ENCODE results near the gene NUDT1.

Gene NUDT1

DNA sequence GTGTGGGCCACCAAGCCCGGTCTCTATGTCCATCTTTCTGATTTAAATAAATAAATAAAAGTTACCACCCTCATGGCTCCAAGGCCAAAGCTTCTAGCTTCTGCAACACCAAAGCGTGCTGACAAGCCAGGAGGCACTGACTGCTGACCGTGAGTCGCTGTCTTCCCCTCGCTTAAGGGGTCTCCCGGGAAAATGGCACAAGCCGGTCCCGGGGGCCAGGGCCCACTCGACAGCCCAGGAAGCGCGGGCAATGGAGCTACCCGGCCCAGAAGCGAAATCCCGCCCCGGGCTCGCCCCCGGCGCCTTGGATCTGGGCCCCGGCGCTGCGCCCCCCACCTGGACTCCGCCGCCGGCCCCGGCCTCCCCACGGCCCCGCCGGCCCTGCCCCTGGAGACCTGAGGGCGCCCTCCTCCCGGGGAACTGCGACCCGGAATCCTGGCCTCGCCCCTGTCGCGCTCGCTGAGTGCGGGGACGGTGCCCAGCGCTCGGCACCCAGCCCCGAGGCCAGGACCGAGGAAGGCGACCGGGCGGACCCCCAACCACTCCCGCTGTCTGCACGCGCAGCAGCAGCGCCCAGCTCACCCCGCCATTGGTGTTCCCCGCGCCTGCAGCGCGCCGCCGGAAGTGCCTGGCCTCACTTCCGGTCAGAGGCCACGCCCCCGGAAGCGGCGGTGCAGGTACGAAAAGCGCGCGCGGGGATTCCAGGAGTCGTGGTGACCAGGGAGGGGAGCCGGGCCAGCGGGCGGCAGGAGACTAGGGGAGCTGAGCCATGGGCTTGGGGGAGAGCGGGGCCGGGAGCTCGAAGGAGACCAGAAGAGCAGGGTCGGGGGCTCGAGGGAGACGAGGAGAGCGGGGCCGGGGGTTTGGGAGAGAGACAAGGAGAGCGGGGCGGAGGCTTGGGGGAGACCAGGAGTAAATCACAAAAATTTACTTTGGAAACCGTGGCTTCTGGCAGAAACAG is at the start of gene NUDT1, which contains the start of gene MRM2:
NUDT1 (plus strand) TSS at position 647 of the 961 bp plus-strand sequence. CDS start 2,349 bp downstream, outside the sequence.
MRM2 (minus strand) TSS at position 626 of the 961 bp plus-strand sequence; CDS start at position 590, 36 bp downstream.
- peak; percentile 93 for DNase-seq

DNA sequence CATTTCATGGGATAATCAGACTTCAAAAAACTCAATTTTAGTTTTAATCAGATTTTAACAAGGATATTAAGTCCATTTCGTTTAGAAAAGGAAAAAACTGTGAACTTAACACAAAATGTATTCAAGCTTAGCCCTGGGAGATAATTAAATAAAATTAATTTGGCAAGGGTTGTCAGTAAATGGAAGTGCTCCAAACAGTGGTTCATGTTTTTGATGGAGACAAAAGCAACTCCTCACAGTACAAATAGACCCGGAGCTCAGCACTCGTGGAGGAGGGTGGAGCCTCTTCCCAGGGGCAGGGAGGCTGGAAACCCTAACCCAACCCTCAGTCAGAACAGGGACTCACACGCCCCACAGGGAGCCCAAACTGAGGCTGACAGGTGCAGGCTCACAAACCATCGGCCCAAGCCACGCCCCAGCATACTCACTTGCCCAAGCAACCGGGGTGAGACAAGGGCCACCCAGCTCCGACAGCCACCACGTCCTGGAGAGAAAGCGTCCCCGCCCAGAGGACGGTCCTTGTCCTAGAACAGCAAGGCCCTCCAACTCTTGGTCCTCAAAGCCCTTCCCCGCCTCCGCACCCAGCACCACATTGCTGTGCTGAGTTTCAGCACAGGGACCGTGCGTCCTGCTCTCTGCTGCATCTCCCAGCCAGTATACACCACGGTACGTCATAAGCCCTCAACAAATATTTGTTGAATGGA is 49.0 kb upstream of the NUDT1 start:
- no peak for DNase-seq

DNA sequence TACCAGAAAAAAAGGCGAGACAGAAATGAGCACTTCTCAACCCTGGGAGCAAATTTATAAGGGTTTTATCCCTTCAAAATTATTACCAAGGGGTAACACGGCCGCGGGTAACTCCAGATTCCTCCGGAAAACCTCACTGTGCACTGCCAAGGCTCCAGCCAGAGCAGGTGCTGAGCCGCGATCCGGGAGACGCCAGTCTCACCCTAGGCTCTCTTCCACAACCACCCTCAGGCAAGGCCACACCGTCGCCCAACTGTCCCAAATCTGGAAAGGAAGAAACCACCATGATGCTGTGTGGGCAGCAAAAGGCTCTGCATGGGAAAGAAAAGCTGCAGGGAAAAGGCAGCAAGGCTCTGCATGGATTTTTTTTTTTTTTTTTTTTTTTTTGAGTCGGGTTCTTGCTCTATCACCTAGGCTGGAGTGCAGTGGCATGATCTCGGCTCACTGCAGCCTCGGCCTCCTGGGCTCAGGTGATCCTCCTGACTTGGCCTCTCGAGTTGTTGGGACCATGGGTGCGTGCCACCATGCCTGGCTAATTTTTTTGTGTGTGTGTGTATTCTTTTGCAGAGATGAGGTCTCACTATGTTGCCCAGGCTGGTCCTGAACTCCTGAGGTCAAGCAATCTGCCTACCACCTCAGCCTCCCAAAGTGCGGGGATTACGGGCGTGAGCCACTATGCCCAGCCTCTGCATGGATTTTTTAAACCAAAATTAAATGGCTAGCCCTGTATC is 48.3 kb upstream of the NUDT1 start:
- no peak for DNase-seq

DNA sequence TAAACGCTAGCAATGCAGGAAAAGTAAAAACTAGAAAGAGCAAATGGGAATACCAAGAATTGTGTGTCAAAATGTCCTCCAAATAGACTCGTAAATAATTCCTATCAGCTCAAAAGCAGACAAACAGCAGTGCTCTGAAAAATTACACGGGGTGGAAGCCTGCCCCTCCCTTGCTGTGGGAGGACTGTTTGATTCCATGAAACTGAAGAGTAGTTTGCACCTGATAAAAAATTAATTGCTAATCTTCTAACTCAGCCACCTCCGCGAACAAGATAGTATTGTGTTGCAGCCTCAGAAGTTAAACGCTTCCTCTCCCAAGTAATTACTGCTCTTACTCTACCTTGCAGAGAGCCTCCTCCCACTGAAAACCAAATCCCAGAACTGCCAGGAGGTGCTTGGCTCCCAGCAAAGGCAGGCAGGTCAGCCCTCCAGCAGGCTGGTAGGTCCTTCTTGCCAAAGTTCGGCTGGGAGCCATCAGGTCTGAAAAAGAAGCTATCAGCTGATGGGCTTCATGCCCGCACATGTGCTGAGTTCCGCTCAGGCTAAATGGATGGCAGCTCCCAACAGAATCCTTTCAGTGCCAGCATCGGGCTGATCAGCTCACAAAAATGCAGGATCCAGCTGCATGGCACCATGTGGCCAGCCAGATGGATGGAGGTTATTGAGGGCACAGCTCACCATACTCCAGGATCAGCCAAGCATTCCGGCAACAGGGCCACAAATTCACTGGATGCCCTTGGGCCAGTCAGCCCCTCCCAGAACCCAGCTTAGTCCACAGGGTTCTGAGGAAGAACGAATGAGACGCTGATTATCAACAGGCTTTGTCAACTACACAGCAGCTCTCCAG is 46.4 kb upstream of the NUDT1 start:
- no peak for DNase-seq

DNA sequence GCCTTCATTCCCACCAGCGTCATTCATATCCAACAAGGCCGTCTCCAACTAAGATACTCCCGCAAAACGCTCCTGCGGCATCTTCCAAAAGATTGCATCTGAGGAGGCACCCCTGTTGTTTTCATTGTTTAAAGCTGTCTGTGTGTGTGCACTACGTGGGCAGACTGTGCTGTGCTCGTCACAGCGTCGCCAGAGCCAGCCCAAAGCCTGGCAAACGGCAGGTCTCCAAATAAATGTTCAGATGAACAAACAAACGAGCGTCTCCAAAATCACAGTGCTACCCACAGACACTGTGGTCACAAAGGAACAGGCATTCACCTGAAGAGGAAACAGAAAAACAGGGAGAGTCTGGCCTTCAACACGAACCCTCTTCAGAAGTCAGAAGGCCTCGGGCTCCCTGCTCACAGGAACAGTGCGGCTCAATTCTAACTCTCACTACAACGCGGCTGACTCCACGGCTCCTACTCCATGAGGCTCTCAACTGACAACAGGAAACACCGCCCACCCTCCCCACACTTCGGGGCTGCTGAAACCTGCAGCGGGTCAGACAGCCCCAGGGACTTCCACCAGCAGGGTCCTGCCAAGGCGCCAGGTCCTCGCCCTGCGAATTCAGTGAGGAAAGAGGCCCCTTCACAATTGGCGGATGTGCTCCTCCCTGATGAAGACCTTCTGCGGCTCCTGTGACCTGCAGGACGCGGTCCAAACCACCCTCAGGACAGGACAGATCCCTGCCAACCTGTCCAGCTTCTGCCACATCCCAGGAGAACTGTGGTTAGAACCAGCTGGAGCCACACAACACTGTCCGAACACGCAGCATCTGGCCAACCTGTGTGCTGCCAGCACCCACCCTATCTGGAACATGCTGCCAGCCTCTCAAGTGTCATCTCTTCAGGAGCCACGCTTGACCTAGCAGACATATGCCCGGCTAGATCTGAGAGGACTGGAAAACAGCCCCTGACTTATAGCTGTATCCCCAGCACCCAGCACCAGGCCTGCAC is 45.3 kb upstream of the NUDT1 start:
- no peak for DNase-seq

DNA sequence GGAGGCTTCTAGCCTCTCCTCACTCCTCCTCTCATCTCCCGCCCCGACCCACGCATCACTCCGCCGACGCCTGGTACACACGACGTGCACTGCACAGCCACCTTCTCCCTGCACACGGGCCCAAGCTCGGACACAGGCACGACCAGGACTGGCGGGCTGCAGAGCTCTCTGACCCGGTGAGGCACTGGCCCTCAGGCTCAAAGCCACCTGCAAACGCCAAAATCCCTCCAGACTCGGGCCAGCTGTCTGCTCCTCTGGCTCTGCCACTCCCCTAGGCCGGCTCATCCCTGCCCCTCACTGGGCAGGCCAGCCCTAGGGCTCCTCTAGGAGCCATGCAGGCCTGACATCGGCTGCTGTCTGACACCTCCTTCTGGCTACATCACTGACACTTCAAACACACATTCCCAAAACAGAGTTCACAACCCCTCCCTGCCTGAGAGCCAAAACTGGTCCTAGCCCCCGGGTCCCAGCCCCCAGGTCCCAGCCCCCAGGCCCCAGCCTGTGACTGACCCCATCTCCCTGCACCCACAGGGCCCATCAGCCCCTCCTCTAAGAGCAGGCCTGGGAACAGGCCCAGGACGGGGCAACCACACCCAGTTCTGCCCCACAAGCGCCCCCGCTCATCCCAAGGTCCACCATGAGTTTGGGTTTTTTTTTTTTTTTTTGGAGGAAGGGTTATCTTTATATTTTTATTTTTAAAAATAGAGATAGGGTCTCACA is 44.4 kb upstream of the NUDT1 start:
- DNase-seq: no peak

DNA sequence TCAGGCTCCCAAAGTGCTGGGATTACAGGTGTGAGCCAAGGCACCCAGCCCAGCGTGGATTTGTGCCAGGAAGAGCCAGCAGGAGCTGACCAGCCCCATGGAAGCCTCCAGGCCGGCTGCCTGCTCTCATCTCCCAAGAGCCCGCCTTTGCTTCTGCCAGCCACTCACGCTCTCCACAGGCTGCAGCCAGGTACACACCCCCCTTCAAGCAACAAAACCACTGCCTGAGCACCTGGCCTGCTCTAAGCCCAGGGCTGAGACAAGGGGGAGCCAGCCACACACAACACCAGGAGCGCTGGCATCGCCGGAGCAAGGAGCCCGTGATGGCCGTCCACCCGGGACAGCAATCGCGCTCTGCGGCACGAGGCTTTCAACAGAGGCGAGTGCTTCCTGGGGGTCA is 43.8 kb upstream of the NUDT1 start:
- no peak for DNase-seq

DNA sequence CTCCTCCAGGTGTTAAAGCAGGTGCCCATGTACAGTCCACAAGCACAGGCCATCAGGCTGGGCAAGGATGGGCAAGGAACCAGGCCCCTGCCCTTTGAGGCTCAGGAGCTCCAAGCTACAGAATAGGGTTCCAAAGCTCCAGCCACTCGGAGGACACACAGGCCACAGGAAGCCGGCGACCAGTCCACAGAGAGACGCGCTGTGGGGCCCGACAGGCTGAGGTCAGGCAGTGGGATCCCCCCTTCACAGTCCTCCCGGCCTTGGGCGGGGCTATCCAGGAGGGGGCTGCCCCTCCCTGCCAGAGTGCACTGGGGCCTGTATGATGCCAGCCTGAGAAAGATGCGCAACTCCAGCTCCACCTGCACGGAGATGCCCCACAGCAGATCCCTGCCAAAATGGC is 43.3 kb upstream of the NUDT1 start:
- no peak for DNase-seq

DNA sequence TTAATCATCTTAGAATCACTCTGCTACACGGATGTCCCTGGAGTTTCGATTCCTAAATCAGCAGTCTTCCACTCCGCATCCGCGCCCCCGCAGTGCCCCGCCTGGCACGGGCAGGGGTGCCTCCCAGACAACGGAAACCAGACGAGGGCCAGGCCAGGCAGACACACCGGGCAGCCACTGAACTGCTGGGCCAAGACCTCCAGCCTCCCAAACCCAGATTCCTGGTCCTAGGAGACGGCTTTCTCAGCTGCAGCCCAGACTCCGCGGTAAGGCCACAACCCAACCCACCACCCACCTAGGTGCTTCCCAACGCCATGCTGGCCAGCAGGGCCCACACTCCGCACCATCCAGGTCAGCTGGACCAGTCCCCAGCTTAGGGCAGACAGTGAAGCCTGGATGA is 42.5 kb upstream of the NUDT1 start:
- DNase-seq: no peak

DNA sequence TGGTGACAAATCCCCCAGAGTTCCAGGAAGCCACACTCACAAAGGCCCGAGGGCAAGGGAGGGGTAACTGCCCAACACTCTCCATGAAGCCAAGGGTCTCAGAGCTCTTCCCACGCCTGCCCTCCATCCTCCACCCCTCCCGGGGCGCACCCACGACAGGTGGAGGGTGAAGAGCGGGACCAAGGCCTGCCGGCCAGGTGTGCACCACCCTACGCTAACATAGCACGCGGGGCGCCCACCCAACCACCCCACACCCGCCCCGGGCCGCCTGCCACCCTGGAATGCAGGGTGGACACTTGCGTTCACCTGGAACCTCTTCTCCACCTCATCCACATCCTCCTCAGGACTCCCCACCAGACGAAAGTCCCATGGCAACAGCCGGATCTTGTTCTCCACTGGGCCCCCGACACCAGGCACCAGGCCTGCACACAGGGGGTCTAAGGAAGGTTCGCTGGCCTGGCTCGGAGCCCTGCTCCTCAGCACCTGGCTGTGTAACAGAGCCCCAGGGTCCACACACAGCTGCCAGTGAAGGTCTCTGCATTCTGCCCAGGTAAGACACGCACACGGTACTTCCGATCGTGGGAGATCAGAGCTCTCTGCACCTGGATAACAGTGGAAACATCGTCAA is 42.0 kb upstream of the NUDT1 start:
- DNase-seq: no peak

DNA sequence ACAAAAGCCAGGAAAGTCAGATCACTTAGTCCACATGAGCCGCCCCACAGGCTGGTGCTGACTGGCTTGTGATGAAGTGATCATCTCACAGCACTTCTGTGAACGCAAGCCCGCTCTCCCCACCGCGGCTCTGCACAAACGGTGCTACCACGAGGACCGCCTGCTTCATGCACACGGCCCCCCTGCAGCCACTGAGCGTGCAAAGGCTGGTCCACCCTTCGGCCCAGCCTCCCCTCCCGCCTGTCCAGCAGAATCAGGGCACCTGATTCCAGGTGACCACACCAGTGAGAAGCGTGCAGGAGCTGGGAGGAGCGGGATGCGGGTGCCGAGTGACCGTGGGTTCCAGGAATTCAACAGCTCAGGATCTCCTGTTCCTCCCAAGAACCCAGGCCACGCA is 41.4 kb upstream of the NUDT1 start:
- no peak for DNase-seq

DNA sequence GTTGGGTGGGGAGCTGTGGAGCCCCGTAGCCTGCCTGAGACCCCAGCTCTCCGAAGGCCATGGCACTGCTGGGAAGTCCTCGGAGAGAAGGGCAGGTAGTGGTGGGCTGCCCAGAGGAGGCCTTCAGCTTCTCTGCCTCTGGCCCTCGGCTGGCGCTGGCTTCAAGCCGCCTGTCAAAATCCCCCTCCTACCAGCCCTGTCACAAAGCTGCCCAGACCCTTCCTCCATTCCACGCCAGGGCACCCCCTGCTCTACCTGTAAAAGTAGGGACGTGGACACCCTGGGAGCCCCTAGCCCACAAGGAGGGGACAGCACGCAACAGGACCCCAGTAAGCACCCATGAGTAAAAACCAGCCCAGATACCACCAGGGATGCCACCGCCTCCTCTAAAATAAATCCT is 40.9 kb upstream of the NUDT1 start:
- DNase-seq: no peak

DNA sequence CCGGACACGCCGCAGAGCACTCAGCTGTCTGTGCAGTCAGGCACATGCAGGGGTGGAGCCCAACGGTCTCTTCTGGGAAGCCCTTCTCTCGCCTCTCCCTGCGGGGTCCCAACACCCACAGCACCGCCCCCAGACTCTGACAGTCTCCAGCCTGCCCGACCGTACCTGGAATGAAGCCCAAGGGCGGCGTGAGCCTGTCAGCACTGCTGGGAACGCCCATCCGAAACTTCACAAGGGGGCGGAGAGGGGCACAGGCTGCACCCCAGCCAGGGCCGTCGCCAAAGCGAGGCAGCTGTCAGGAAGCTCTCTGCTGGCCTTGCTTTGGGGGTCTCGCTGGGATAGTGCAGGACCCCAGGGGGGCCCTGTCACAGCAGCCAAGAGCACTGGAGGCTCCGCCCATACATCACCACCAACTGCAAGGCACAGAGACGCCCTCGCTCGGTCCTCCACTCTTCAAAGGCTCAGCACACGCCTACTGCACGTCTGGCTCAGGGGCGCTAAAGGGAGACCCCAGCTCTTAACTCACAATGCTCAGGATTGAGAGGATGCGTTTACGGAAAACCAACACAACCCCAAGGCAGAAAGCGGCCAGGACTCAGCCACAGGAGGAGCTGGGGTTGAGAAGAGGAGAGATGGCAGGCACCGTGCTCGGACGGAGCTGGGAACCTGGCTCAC is 40.2 kb upstream of the NUDT1 start:
- no peak for DNase-seq

DNA sequence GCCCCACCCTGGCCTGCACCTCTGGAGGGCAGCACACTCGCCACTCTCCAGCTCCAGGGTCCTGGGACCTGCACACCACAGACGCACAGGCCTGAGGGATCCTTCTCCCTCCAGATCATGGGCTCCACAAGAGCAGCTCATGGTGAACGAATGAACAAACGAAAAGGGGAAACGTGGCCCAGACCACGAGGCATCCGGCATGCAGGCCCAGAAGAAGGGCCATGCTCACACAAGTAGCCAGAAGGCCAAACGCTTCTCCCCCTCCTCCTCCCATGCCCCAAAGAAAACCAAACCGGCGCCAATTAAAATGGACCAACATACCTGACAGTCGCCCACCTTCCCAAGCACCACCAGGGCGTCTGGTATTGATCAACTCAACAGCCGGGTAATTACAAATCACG is 39.7 kb upstream of the NUDT1 start:
- DNase-seq: no peak

DNA sequence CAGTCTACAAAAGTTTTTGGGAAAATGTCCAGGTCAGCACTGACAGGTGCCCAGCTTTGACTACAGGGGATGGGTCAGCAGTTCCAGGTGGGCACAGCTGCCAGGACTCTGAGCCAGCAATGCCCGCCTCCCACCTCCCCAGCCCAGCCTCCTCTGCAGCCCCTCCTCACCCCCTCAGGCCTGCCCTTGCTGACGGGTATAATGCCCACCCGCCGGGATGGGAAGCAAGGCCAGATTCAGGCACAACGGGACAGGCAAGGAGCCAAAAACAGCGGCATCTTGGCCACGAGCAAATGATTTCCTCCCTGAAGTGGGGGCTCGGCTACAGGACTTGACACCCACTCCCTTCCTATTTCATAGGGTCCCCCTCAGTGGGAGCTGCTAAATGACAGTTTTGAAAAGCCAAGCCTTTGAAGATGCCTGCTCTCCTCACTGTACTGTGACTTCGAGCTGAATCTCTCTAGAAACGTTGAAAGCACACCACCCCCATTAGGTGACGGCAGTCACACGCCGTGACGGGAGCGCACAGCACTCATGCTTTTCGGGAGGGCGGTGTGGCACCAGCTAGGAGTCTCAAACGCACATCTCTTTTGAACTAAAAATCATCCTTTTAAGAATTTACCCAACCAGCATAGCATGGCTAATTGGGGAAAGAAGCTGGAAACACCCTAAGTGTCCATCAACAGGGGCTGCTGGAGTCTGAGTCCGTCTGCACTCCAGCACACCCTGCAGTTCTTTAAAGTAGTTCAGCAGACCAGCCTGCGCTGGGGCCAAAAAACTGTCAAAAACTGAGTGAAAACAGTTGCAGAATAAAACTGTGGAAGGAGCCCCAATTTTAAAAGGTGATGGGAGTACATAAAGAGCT is 38.9 kb upstream of the NUDT1 start:
- no peak for DNase-seq

DNA sequence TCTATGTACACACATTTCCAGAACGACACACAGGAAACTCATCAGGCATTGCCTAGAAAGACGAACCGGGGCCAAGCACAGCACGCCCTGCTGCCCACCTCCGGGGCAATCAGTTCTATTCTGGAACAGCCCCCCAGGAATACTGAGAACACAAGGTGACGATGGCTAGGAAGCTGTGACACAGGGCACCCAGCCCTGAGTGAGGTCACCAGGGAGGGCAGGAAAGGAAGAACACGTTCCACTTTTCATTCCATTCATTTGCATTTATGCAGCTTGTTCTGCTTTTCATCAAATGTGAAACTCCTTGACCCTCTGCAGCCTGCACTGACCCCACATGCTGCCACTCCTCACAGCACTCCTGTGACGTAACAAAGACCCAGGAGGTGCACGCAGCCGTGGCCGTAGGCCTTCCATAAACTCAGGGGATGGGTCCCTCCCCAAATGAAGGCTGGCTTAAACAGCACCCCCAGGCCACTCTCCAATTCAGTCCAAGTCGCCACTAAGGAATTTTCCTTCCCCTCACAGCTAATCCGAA is 38.2 kb upstream of the NUDT1 start:
- no peak for DNase-seq

DNA sequence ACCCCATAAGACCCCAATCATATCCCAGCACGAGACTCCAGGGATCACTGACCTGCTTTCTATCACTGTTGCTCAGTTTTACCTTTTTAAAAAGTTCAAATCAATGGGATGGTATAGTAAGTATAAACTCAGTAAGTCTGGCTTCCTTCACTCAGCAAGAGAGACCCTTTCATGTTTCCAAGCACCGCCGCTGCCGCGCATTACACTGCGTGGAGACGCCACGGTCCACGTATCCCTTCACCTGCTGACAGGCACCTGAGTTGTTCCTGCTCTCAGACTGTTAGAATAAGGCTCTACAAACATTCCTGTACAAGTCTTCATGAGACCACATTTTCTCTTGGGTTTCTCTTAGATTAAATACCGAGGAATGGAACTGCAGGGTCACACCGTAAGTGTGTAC is 37.6 kb upstream of the NUDT1 start:
- no peak for DNase-seq

Measured in RPMI8226 (cell line).